GM12878 (cell line): ENCODE measurements around the gene COL4A5. TPM values are rescaled to one million over a fixed set of nuclear protein-coding genes. Genes with fewer than 3 reads are reported as not detected.
"Not testable (repeated sequence)": the region's sequence is repeated elsewhere in the genome, so short reads cannot be mapped to it uniquely, and the experiment has no call there.

Experiments used
- ATAC-seq: fragments of 200-7000 bp; cut with Tn5 transposase; 3 replicates; pipeline ENCODE4 v1.9.1; 2020; ENCODE audit warnings: mild to moderate bottlenecking, moderate library complexity
- BruUV-seq: library from RNA; stranded (reverse); fragments of 400-500 nt; replicated peaks from 2 replicates; lab custom pipeline; 2021; lab: Mats Ljungman, UMichigan
- CTCF ChIA-PET: fragments of 300-600 bp; sonication (Branson Sonifier 250); formaldehyde crosslinking; extraction: SDS; loops from one replicate; lab custom pipeline; 2021; ENCODE audit warnings: inconsistent platforms; lab: Yijun Ruan, JAX
- POLR2A ChIA-PET: fragments of 350-600 bp; formaldehyde crosslinking; extraction: SDS; loops from one replicate; lab custom pipeline; 2021; ENCODE audit warnings: inconsistent platforms; lab: Charles Lee
- RAD21 ChIA-PET: fragments of 300-600 bp; sonication (Branson Sonifier 250); formaldehyde crosslinking; loops from one replicate; lab custom pipeline; 2023; ENCODE audit warnings: antibody characterized with exemption; ENCODE audit not compliant: unreplicated experiment; lab: Charles Lee
- SMC1A ChIA-PET: fragments of 300-600 bp; sonication (Branson Sonifier 250); formaldehyde crosslinking; loops from one replicate; lab custom pipeline; 2023; ENCODE audit not compliant: unreplicated experiment, uncharacterized antibody; lab: Charles Lee
- DNase-seq: peaks from one replicate; pipeline ENCODE4 v3.0.0-alpha.2; 2011; ENCODE audit warnings: low read depth, low spot score
- FAIRE-seq: peaks from 3 replicates; lab custom pipeline; 2011; peaks lifted over from hg19 to GRCh38; lab: Jason Lieb, UNC
- H2AFZ ChIP-seq: 2 replicates; pipeline ENCODE4 v1.6.0; 2011; ENCODE audit warnings: low read depth, low read length, control low read depth; ENCODE audit not compliant: control insufficient read depth
- H3K27ac ChIP-seq: 2 replicates; pipeline ENCODE4 v1.5.1; 2011; ENCODE audit warnings: control low read depth; ENCODE audit not compliant: control insufficient read depth, insufficient read depth
- H3K27me3 ChIP-seq, 2 experiments: replicated peaks in 1 of 2; 2 replicates each; pipeline versions ENCODE4 v1.6.0 to v1.6.1; 2011; ENCODE audit warnings: low read length in 1 of 2; ENCODE audit not compliant: control insufficient read depth in 2 of 2, insufficient read depth in 2 of 2
- H3K36me3 ChIP-seq, 2 experiments: 2 replicates each; pipeline ENCODE4 v1.5.1; 2011; ENCODE audit warnings: low read length in 1 of 2; ENCODE audit not compliant: control insufficient read depth in 2 of 2, insufficient read depth in 2 of 2
- H3K4me1 ChIP-seq: 2 replicates; pipeline ENCODE4 v1.6.1; 2011; ENCODE audit warnings: mild to moderate bottlenecking, low read length, moderate library complexity, mixed read lengths; ENCODE audit not compliant: control insufficient read depth, insufficient read depth
- H3K4me2 ChIP-seq: 2 replicates; pipeline ENCODE4 v1.6.0; 2011; ENCODE audit warnings: control low read depth; ENCODE audit not compliant: control insufficient read depth, insufficient read depth
- H3K4me3 ChIP-seq: fragments of 200-600 bp; sonication (generic); 2 replicates; pipeline ENCODE4 v1.5.1; 2016
- H3K79me2 ChIP-seq: 2 replicates; pipeline ENCODE4 v1.6.0; 2011; ENCODE audit warnings: low read length; ENCODE audit not compliant: control insufficient read depth, insufficient read depth
- H3K9ac ChIP-seq: 2 replicates; pipeline ENCODE4 v1.8.0; 2011; ENCODE audit warnings: low read length, control low read depth, mixed read lengths; ENCODE audit not compliant: control insufficient read depth, insufficient read depth
- H3K9me3 ChIP-seq: replicated peaks from 3 replicates; pipeline ENCODE4 v1.5.1; 2011; ENCODE audit warnings: mild to moderate bottlenecking, low read length; ENCODE audit not compliant: control insufficient read depth, insufficient read depth
- H4K20me1 ChIP-seq: 2 replicates; pipeline ENCODE4 v1.6.0; 2011; ENCODE audit not compliant: control insufficient read depth, insufficient read depth
- ATF7 ChIP-seq: fragments of 450-650 bp; IDR thresholded peaks from 2 replicates; pipeline ENCODE4 v1.6.1; 2016; ENCODE audit warnings: low read depth, mild to moderate bottlenecking
- BHLHE40 ChIP-seq, 2 experiments: fragments of 450-650 bp in 1 of 2; IDR thresholded peaks; 2 replicates each; pipeline ENCODE4 v1.6.1; 2011 to 2017; ENCODE audit warnings: low read depth in 2 of 2, borderline replicate concordance in 1 of 2, improper control_type of control experiment in 1 of 2, low read length in 1 of 2, mild to moderate bottlenecking in 1 of 2
- CHD4 ChIP-seq: fragments of 200-600 bp; sonication (generic); IDR thresholded peaks from 2 replicates; pipeline ENCODE4 v1.6.1; 2016; ENCODE audit warnings: mild to moderate bottlenecking
- EGR1 ChIP-seq, 2 experiments: IDR thresholded peaks; 1 replicate in 1 of 2; 2 replicates in 1 of 2; pipeline ENCODE4 v1.6.1; 2011 to 2012; ENCODE audit warnings: low read depth in 2 of 2, low read length in 2 of 2, borderline replicate concordance in 1 of 2, mild to moderate bottlenecking in 1 of 2, moderate library complexity in 1 of 2
- FOXM1 ChIP-seq: IDR thresholded peaks from 2 replicates; pipeline ENCODE4 v1.6.1; 2012; ENCODE audit warnings: low read depth, mild to moderate bottlenecking, inconsistent platforms, low read length, moderate library complexity
- GABPA ChIP-seq: IDR thresholded peaks from 2 replicates; pipeline ENCODE4 v1.6.1; 2014; ENCODE audit warnings: antibody characterized with exemption, low read depth, mild to moderate bottlenecking, inconsistent platforms
- HCFC1 ChIP-seq: fragments of 150-350 bp; IDR thresholded peaks from 2 replicates; pipeline ENCODE4 v1.6.1; 2014; ENCODE audit warnings: low read length
- HDAC6 ChIP-seq: fragments of 200-600 bp; sonication (generic); IDR thresholded peaks from one replicate; pipeline ENCODE4 v1.8.0; 2017; ENCODE audit warnings: antibody characterized with exemption; ENCODE audit not compliant: unreplicated experiment
- NBN ChIP-seq: fragments of 450-650 bp; IDR thresholded peaks from 2 replicates; pipeline ENCODE4 v1.6.1; 2016
- NFXL1 ChIP-seq: fragments of 450-650 bp; IDR thresholded peaks from 2 replicates; pipeline ENCODE4 v1.6.1; 2017; ENCODE audit warnings: antibody characterized with exemption, mild to moderate bottlenecking, borderline replicate concordance
- NFYB ChIP-seq: IDR thresholded peaks from 2 replicates; pipeline ENCODE4 v1.6.1; 2011; ENCODE audit warnings: low read depth, mild to moderate bottlenecking, low read length, improper control_type of control experiment, moderate library complexity; ENCODE audit not compliant: insufficient read depth
- RAD21 ChIP-seq: IDR thresholded peaks from 2 replicates; pipeline ENCODE4 v1.6.1; 2011; ENCODE audit warnings: mild to moderate bottlenecking, low read depth, low read length, moderate library complexity; ENCODE audit not compliant: insufficient read depth
- RBBP5 ChIP-seq: fragments of 200-600 bp; sonication (generic); conservative IDR thresholded peaks from 2 replicates; pipeline ENCODE4 v1.6.1; 2016
- SIN3A ChIP-seq: IDR thresholded peaks from 2 replicates; pipeline ENCODE4 v1.6.1; 2012; ENCODE audit warnings: low read depth, low read length, improper control_type of control experiment
- SP1 ChIP-seq: IDR thresholded peaks from one replicate; pipeline ENCODE4 v1.6.1; 2011; ENCODE audit warnings: low read depth, low read length
- TBL1XR1 ChIP-seq: IDR thresholded peaks from 2 replicates; pipeline ENCODE4 v1.6.1; 2012; ENCODE audit warnings: low read depth, low read length, improper control_type of control experiment
- WRNIP1 ChIP-seq: IDR thresholded peaks from 2 replicates; pipeline ENCODE4 v1.6.1; 2011; ENCODE audit warnings: low read depth, low read length, improper control_type of control experiment, borderline replicate concordance
- YY1 ChIP-seq: IDR thresholded peaks from 2 replicates; pipeline ENCODE4 v1.6.1; 2011; ENCODE audit warnings: low read depth, mild to moderate bottlenecking, low read length
- WGBS: methylation state at CpG from one replicate; pipeline ENCODE4 v1.1.6; 2016; ENCODE audit warnings: low lambda C conversion rate; ENCODE audit not compliant: insufficient replicate concordance, insufficient coverage; ENCODE audit errors: missing lambda C conversion rate; 5-methylcytosine and 5-hydroxymethylcytosine counted together
- in situ Hi-C: fragments of 300-500 bp; cut with MboI; formaldehyde crosslinking; loops from 9 replicates; pipeline ENCODE4 v1.14.3; 2018; ENCODE audit warnings: mixed read lengths
- intact Hi-C: fragments of 100-400 bp; cut with micrococcal nuclease; formaldehyde crosslinking; loops from one replicate; pipeline ENCODE4 v1.14.2; 2022; ENCODE audit not compliant: unreplicated experiment
- polyA plus RNA-seq, 11 experiments: library from polyadenylated mRNA; depleted of rRNA in 4 of 11; unstranded in 6 of 11; stranded (reverse) in 5 of 11; fragments of >200 nt; fragmentation: Nextera tagmentation in 4 of 11; fragmentation: Illumina TruSeq in 1 of 11; extraction: Ambion mirVana in 4 of 11; extraction: Trizol in 1 of 11; gene quantifications; 1 replicate in 1 of 11; 2 replicates in 10 of 11; pipeline versions ENCODE4 v1.2.1 to v1.2.3, GENCODE V29; 2011 to 2016; ENCODE audit warnings: inconsistent platforms in 2 of 11, missing spikeins in 2 of 11, low read depth in 1 of 11
- total RNA-seq, 4 experiments: library from RNA; depleted of rRNA in 3 of 4; stranded (reverse); fragments of >200 nt in 3 of 4; fragmentation: Illumina TruSeq in 1 of 4; extraction: Trizol in 1 of 4; gene quantifications; 2 replicates each; pipeline versions ENCODE4 v1.2.1 to v1.2.3, GENCODE V29; 2013 to 2021
- TF ChIP-seq, protein P1 (sequence below): IDR thresholded peaks from 2 replicates; pipeline ENCODE4 v1.6.1; 2012; ENCODE audit warnings: low read depth, low read length, improper control_type of control experiment

COL4A5 gene
- total and polyA plus RNA-seq, 10 of the 15 experiments (the other 5 are each of a cell fraction or from before 2014, with no cell fraction given), result 0.13 to 2.8 (median 0.38) TPM; not detected in 1

DNA sequence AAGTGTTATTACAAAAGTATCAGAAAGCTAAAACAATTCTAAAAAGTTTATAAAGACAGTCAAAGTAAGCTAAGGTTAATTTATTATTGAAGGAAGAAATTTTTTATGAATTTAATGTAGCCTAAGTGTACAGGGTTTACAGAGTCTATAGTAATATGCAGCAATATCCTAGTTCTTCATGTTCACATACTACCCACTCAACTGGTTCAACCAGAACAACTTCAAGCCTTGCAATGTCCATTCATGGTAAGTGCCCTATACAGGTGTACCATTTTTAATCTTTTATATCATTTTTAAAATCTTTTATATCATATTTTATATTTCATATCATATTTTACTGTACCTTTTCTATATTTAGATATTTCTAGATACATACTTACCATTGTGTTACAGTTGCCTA lies 34.3 kb downstream of the COL4A5 start:
- intact Hi-C loops (no loop called here), in situ Hi-C loops (no loop called here)
- Histone ChIP-seq H3K4me2 (no peak overlapping the region), H3K9me3 (no peaks in the 10 kb centered on the region), H3K27ac (no peak overlapping the region), H2AFZ (no peak overlapping the region), H3K79me2 (no peaks in the 10 kb centered on the region), H3K9ac (no peak overlapping the region), H3K4me3 (no peak overlapping the region), H3K4me1 (no peaks in the 10 kb centered on the region), H4K20me1 (no peaks in the 10 kb centered on the region), H3K36me3 (no peaks in the 10 kb centered on the region), H3K27me3 (no peaks in the 10 kb centered on the region)
- ChIA-PET SMC1A (no interaction called here), RAD21 (no interaction called here), POLR2A (no interaction called here), CTCF (no interaction called here)
- TF ChIP-seq RBBP5, result no peak
- TF ChIP-seq YY1, result no peak
- no peak for TF ChIP-seq RAD21
- TF ChIP-seq NFYB, result no peak
- no peak for TF ChIP-seq HCFC1
- no peak for TF ChIP-seq WRNIP1
- no peak for TF ChIP-seq TBL1XR1
- no peak for TF ChIP-seq SIN3A
- TF ChIP-seq EGR1 (IDR thresholded peaks at IDR 0.05; ENCODE audit: borderline replicate concordance in 1 of 2, low read depth in 2 of 2, low read length in 2 of 2), result no peak
- no peak for TF ChIP-seq ATF7
- TF ChIP-seq NBN, result no peak
- TF ChIP-seq FOXM1, result no peak
- no peak for TF ChIP-seq BHLHE40 (IDR thresholded peaks at IDR 0.05; ENCODE audit: borderline replicate concordance in 1 of 2, low read depth in 2 of 2, low read length in 1 of 2)
- TF ChIP-seq GABPA, result no peak
- TF ChIP-seq CHD4, result no peak
- no peak for TF ChIP-seq NFXL1
- TF ChIP-seq, protein P1, sequence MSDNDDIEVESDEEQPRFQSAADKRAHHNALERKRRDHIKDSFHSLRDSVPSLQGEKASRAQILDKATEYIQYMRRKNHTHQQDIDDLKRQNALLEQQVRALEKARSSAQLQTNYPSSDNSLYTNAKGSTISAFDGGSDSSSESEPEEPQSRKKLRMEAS, result no peak
- no peak for TF ChIP-seq HDAC6
- TF ChIP-seq SP1, result no peak
- no TSS peak for BruUV-seq
- DNase-seq (no peak), ATAC-seq (no peak), FAIRE-seq (no peak)

DNA sequence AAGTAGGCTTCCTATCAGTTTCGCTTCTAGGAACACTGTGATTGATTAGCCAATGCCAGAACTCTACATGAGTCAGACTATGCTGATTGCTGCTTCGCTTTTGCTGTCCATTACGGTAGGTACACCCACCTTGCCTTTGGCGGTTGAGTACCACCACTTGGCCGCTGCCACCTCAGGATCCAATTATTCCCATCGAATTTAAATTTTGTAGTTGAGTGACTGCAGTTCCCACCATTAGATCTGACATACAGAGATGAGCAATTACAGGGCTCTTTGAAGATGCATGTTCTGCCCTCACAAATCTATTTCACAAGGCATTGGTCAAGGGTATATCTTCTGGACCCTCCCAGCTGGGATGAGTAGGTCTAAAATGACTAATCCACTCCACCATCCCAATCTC lies 41.9 kb downstream of the COL4A5 start:
- H3K36me3 ChIP-seq, SMC1A ChIA-PET, H3K4me3 ChIP-seq, DNase-seq, H3K4me1 ChIP-seq, H4K20me1 ChIP-seq, POLR2A ChIA-PET, CTCF ChIA-PET, H3K27ac ChIP-seq, H3K79me2 ChIP-seq, ATAC-seq, FAIRE-seq, BruUV-seq, H3K9me3 ChIP-seq, H3K9ac ChIP-seq, in situ Hi-C loops, RAD21 ChIA-PET, intact Hi-C loops, H2AFZ ChIP-seq, H3K4me2 ChIP-seq, H3K27me3 ChIP-seq: not testable (repeated sequence)
- 29% methylated on average over 6 of the region's 6 CpGs for WGBS
